GM23338 (cell line): ENCODE data around the gene VAMP2. TPM values are rescaled to one million over a fixed set of nuclear protein-coding genes. Genes with fewer than 3 reads are reported as not detected.

ENCODE experiments used
- ATAC-seq: fragments of 200-7000 bp; cut with Tn5 transposase; 3 replicates; pipeline ENCODE4 v1.9.1; 2020
- DNase-seq: peaks from one replicate; pipeline ENCODE4 v3.0.0-alpha.2; 2015; ENCODE audit warnings: low spot score
- H2AFZ ChIP-seq: fragments of 200-600 bp; sonication (generic); 2 replicates; pipeline ENCODE4 v1.8.0; 2016; ENCODE audit warnings: antibody characterized with exemption, mild to moderate bottlenecking, moderate library complexity
- H3F3A ChIP-seq: fragments of 200-600 bp; sonication (generic); replicated peaks from 2 replicates; pipeline ENCODE4 v1.8.0; 2017; ENCODE audit warnings: antibody characterized with exemption, mixed run types, low read depth
- H3K27ac ChIP-seq: fragments of 200-600 bp; sonication (generic); 2 replicates; pipeline ENCODE4 v1.6.1; 2016; ENCODE audit warnings: low read depth
- H3K27me3 ChIP-seq: fragments of 200-600 bp; sonication (generic); 2 replicates; pipeline ENCODE4 v1.8.0; 2016; ENCODE audit warnings: mild to moderate bottlenecking, mixed run types, moderate library complexity; ENCODE audit not compliant: insufficient read depth
- H3K36me3 ChIP-seq: fragments of 200-600 bp; sonication (generic); 2 replicates; pipeline ENCODE4 v1.8.0; 2016; ENCODE audit warnings: mild to moderate bottlenecking; ENCODE audit not compliant: insufficient read depth
- H3K4me1 ChIP-seq: fragments of 200-600 bp; sonication (generic); 2 replicates; pipeline ENCODE4 v1.8.0; 2016; ENCODE audit warnings: mild to moderate bottlenecking, moderate library complexity; ENCODE audit not compliant: insufficient read depth
- H3K4me2 ChIP-seq: fragments of 200-600 bp; sonication (generic); 2 replicates; pipeline ENCODE4 v1.7.1; 2017; ENCODE audit warnings: mixed run types
- H3K4me3 ChIP-seq: fragments of 200-600 bp; sonication (generic); 2 replicates; pipeline ENCODE4 v1.6.1; 2016; ENCODE audit warnings: mixed run types
- H3K79me2 ChIP-seq: fragments of 200-600 bp; sonication (generic); replicated peaks from 2 replicates; pipeline ENCODE4 v1.8.0; 2017; ENCODE audit warnings: mild to moderate bottlenecking; ENCODE audit not compliant: insufficient read depth
- H3K9me2 ChIP-seq: fragments of 200-600 bp; sonication (generic); 2 replicates; pipeline ENCODE4 v1.8.0; 2017; ENCODE audit not compliant: insufficient read depth
- H4K20me1 ChIP-seq: fragments of 200-600 bp; sonication (generic); replicated peaks from 2 replicates; pipeline ENCODE4 v1.8.0; 2017; ENCODE audit warnings: mild to moderate bottlenecking; ENCODE audit not compliant: insufficient read depth
- H3K27ac Mint-ChIP-seq: 2 replicates; pipeline ENCODE4 v1.8.0; 2020; ENCODE audit warnings: inconsistent platforms, mild to moderate bottlenecking, moderate library complexity, mixed read lengths
- H3K27me3 Mint-ChIP-seq: 3 replicates; pipeline ENCODE4 v1.8.0; 2022; ENCODE audit warnings: low read depth, mild to moderate bottlenecking, moderate library complexity, mixed read lengths, inconsistent platforms; ENCODE audit not compliant: insufficient read depth, poor library complexity
- H3K36me3 Mint-ChIP-seq: 3 replicates; pipeline ENCODE4 v1.8.0; 2021; ENCODE audit warnings: low read depth, mild to moderate bottlenecking, inconsistent platforms, moderate library complexity, mixed read lengths
- H3K4me1 Mint-ChIP-seq: 3 replicates; pipeline ENCODE4 v1.8.0; 2020; ENCODE audit warnings: mild to moderate bottlenecking, inconsistent platforms, mixed read lengths
- H3K4me3 Mint-ChIP-seq: 3 replicates; pipeline ENCODE4 v1.8.0; 2021; ENCODE audit warnings: moderate library complexity, mild to moderate bottlenecking, inconsistent platforms, mixed read lengths
- H3K9me3 Mint-ChIP-seq: 3 replicates; pipeline ENCODE4 v1.8.0; 2020; ENCODE audit warnings: moderate library complexity, mild to moderate bottlenecking, inconsistent platforms, mixed read lengths
- CREB1 ChIP-seq: fragments of 250-450 bp; sonication (Bioruptor Pico); IDR thresholded peaks from 2 replicates; pipeline ENCODE4 v1.5.0; 2020; ENCODE audit warnings: low read depth, mild to moderate bottlenecking, moderate library complexity
- CTCF ChIP-seq, 2 experiments: fragments of 200-600 bp in 1 of 2; sonication (generic) in 1 of 2; conservative IDR thresholded peaks; 2 replicates each; pipeline versions ENCODE4 v1.5.1 to v1.6.1; 2016 to 2017; ENCODE audit warnings: antibody characterized with exemption in 2 of 2, low read depth in 2 of 2, mild to moderate bottlenecking in 2 of 2, moderate library complexity in 1 of 2
- ETS1 ChIP-seq: IDR thresholded peaks from 2 replicates; pipeline ENCODE4 v1.6.1; 2016; ENCODE audit warnings: antibody characterized with exemption
- EZH2 ChIP-seq: fragments of 200-600 bp; sonication (generic); IDR thresholded peaks from one replicate; pipeline ENCODE4 v1.8.0; 2017; ENCODE audit warnings: antibody characterized with exemption, mild to moderate bottlenecking, low read depth; ENCODE audit not compliant: unreplicated experiment
- EZH2phosphoT487 ChIP-seq: fragments of 200-600 bp; sonication (generic); IDR thresholded peaks from one replicate; pipeline ENCODE4 v1.8.1; 2018; ENCODE audit warnings: antibody characterized with exemption; ENCODE audit not compliant: unreplicated experiment
- JUNB ChIP-seq: IDR thresholded peaks from one replicate; pipeline ENCODE4 v1.6.1; 2016; ENCODE audit warnings: antibody characterized with exemption; ENCODE audit not compliant: unreplicated experiment
- NANOG ChIP-seq: IDR thresholded peaks from 2 replicates; pipeline ENCODE4 v1.6.1; 2016; ENCODE audit warnings: antibody characterized with exemption, borderline replicate concordance
- POLR2AphosphoS5 ChIP-seq: IDR thresholded peaks from 2 replicates; pipeline ENCODE4 v1.6.1; 2016; ENCODE audit warnings: antibody characterized with exemption, low read depth
- REST ChIP-seq: IDR thresholded peaks from one replicate; pipeline ENCODE4 v1.6.1; 2018; ENCODE audit warnings: antibody characterized with exemption; ENCODE audit not compliant: unreplicated experiment
- STAT1 ChIP-seq: IDR thresholded peaks from one replicate; pipeline ENCODE4 v1.6.1; 2016; ENCODE audit warnings: antibody characterized with exemption; ENCODE audit not compliant: unreplicated experiment
- ZNF114 ChIP-seq: fragments of 250-450 bp; sonication (Bioruptor Pico); IDR thresholded peaks from 2 replicates; pipeline ENCODE4 v1.5.0; 2020; ENCODE audit warnings: mild to moderate bottlenecking, moderate library complexity
- ZNF331 ChIP-seq: fragments of 250-450 bp; sonication (Bioruptor Pico); IDR thresholded peaks from 2 replicates; pipeline ENCODE4 v1.5.0; 2020; ENCODE audit warnings: low read depth, mild to moderate bottlenecking, moderate library complexity
- polyA plus RNA-seq: library from polyadenylated mRNA; unstranded; fragments of >200 nt; fragmentation: Nextera tagmentation; extraction: Ambion mirVana; gene quantifications from 2 replicates; pipeline ENCODE4 v1.2.1, GENCODE V29; 2016
- total RNA-seq: library from RNA; depleted of rRNA; stranded (reverse); fragments of >200 nt; shearing (Covaris generic); gene quantifications from 2 replicates; pipeline ENCODE4 v1.2.3, GENCODE V29; 2014

The VAMP2 gene
- total and polyA plus RNA-seq, 2 experiments from 2014 or later, result 6.9 to 32.3 TPM

GRCh38 chr17:8161289-8162232, 1.2 kb downstream of the VAMP2 start:
- H3K4me3 ChIP-seq, result peak overlapping the region; percentile 96
- peaks cover 25% of the 10 kb centered on the region for H3K4me1 ChIP-seq
- no peak overlapping the region for H3K27ac ChIP-seq
- Mint-ChIP-seq H3K36me3 (peaks cover 26% of the 10 kb centered on the region), H3K27me3 (peaks cover 24% of the 10 kb centered on the region), H3K9me3 (no peaks in the 10 kb centered on the region), H3K27ac (peak overlapping the region; percentile 44; the same call in 1 of the 2 replicates), H3K4me3 (peak overlapping the region; percentile 78), H3K4me1 (peaks cover 41% of the 10 kb centered on the region)
- H3K4me2 ChIP-seq, result peak overlapping the region; percentile 97
- peaks cover 5% of the 10 kb centered on the region for H4K20me1 ChIP-seq
- H3K9me2 ChIP-seq, result no peaks in the 10 kb centered on the region
- no peak for DNase-seq
- H3K27me3 ChIP-seq, result no peaks in the 10 kb centered on the region
- TF ChIP-seq EZH2 (no peak), REST (no peak), EZH2phosphoT487 (no peak), ETS1 (no peak), ZNF331 (CRISPR knock-in tag) (no peak), STAT1 (no peak), NANOG (no peak), POLR2AphosphoS5 (no peak), CREB1 (CRISPR knock-in tag) (no peak), JUNB (no peak), ZNF114 (no peak), CTCF (conservative IDR thresholded peaks at IDR 0.05; ENCODE audit: low read depth in 2 of 2) (no peak)
- H3F3A ChIP-seq, result peaks cover 17% of the 10 kb centered on the region; the same call in 1 of the 2 replicates
- ATAC-seq, result no peak
- peaks cover 5% of the 10 kb centered on the region; the same call in 1 of the 2 replicates for H3K36me3 ChIP-seq
- no peak overlapping the region for H2AFZ ChIP-seq
- peaks cover 12% of the 10 kb centered on the region; the same call in 1 of the 2 replicates for H3K79me2 ChIP-seq
